Prostate gland (tissue), 2 donors: ENCODE data around the gene ROBO4. TPM values are rescaled to one million over a fixed set of nuclear protein-coding genes. Genes with fewer than 3 reads are reported as not detected.

Experiments
- DNase-seq: peaks from one replicate; pipeline ENCODE4 v3.0.0-alpha.2; 2019; ENCODE audit warnings: low spot score
- H3K27ac ChIP-seq, 2 donors: fragments of 200-600 bp; sonication (generic); 2 replicates each; pipeline ENCODE4 v1.5.1; 2017 to 2019
- H3K27me3 ChIP-seq: fragments of 200-600 bp; sonication (generic); replicated peaks from 2 replicates; pipeline ENCODE4 v1.5.1; 2019; ENCODE audit not compliant: insufficient read depth
- H3K36me3 ChIP-seq, 2 donors: fragments of 200-600 bp; sonication (generic); 1 replicate in 1 of 2; 2 replicates in 1 of 2; pipeline versions ENCODE4 v1.5.1 to v1.8.1; 2017 to 2019
- H3K4me1 ChIP-seq: fragments of 200-600 bp; sonication (generic); replicated peaks from 2 replicates; pipeline ENCODE4 v1.5.1; 2019
- H3K4me3 ChIP-seq, 2 donors: fragments of 200-600 bp; sonication (generic); 2 replicates each; pipeline ENCODE4 v1.5.1; 2017 to 2019
- H3K9me3 ChIP-seq: fragments of 200-600 bp; sonication (generic); 2 replicates; pipeline ENCODE4 v1.5.1; 2017
- POLR2A ChIP-seq: fragments of 450-650 bp; IDR thresholded peaks from one replicate; pipeline ENCODE4 v1.6.1; 2016; ENCODE audit warnings: antibody characterized with exemption, mild to moderate bottlenecking
- POLR2AphosphoS5 ChIP-seq: sonication (generic); formaldehyde crosslinking; IDR thresholded peaks from one replicate; pipeline ENCODE4 v1.6.1; 2017; ENCODE audit warnings: antibody characterized with exemption
- WGBS: methylation state at CpG from one replicate; pipeline ENCODE4 v1.1.5; 2018; 5-methylcytosine and 5-hydroxymethylcytosine counted together
- intact Hi-C: fragments of 100-400 bp; cut with DNase I; formaldehyde crosslinking; loops from one replicate; pipeline ENCODE4 v1.14.2; 2022
- total RNA-seq, 2 donors: library from RNA; depleted of rRNA; stranded (reverse); fragments of >200 nt; gene quantifications; one replicate each; pipeline ENCODE4 v1.1.0, GENCODE V29; 2016
- TF ChIP-seq, protein P1 (sequence below), 4 experiments: fragments of 200-600 bp in 2 of 4; fragments of 450-650 bp in 2 of 4; sonication (generic) in 2 of 4; IDR thresholded peaks; 1 replicate in 3 of 4; 2 replicates in 1 of 4; pipeline ENCODE4 v1.5.1; 2016 to 2019; ENCODE audit warnings: antibody characterized with exemption in 4 of 4, mild to moderate bottlenecking in 2 of 4, moderate library complexity in 2 of 4

Gene ROBO4
- total RNA-seq, 2 donors from 2014 or later = 8.5 to 22.0 TPM

DNA sequence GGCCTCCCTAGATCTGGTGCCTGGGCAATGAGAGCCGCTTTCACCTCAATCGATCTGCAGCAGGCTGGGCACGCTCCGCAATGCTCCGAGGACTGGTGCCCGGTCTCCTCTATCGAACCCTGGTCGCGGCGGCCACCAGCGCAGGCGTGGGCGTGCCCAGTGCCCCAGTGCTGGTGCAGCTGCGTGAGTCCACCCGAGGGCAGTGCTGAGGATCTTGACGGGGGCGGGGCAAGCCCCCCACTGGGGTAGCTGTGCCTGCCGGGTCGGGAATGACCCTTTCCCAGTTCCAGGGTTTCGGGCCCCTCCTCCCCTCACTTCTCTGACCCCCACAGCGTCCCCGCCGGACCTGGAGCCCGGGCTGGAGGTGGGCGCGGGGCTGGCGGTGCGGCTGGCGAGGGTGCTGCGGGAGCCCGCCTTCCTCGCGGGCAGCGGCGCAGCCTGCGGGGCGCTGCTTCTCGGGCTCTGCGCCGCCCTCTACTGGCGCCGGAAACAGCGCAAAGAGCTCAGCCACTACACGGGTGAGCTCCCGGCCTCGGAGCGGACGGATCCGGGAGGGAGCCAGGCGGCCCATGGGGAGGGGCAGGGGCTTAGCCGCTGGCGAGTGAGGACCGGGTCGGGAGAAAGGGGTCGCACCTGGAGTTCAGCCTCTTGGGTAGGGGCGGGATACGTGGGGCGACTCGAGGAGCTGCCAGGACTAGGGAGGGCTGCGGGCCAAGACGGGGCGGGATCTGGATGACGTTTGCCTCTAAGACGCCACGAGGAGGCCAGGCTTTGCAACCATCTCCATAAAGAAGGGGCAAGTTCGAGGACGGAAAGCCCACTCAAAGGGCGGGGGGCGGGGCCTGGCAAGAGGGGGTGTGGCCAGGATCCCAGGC is 21.5 kb downstream of the ROBO4 start:
- H3K4me3 ChIP-seq = peak overlapping the region; percentile 40 to 47
- H3K27me3 ChIP-seq = no peaks in the 10 kb centered on the region
- H3K36me3 ChIP-seq = no peaks in the 10 kb centered on the region
- intact Hi-C loops = no loop called here
- no peaks in the 10 kb centered on the region for H3K4me1 ChIP-seq
- TF ChIP-seq, protein P1, sequence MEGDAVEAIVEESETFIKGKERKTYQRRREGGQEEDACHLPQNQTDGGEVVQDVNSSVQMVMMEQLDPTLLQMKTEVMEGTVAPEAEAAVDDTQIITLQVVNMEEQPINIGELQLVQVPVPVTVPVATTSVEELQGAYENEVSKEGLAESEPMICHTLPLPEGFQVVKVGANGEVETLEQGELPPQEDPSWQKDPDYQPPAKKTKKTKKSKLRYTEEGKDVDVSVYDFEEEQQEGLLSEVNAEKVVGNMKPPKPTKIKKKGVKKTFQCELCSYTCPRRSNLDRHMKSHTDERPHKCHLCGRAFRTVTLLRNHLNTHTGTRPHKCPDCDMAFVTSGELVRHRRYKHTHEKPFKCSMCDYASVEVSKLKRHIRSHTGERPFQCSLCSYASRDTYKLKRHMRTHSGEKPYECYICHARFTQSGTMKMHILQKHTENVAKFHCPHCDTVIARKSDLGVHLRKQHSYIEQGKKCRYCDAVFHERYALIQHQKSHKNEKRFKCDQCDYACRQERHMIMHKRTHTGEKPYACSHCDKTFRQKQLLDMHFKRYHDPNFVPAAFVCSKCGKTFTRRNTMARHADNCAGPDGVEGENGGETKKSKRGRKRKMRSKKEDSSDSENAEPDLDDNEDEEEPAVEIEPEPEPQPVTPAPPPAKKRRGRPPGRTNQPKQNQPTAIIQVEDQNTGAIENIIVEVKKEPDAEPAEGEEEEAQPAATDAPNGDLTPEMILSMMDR (IDR thresholded peaks at IDR 0.05) = peak; percentile 37 to 88 (median 68)
- no peak for TF ChIP-seq POLR2A
- peak; percentile 61 for TF ChIP-seq POLR2AphosphoS5
- peak; percentile 83 for DNase-seq
- 1% methylated on average over 66 of the region's 69 CpGs for whole genome bisulfite sequencing
- H3K9me3 ChIP-seq = no peaks in the 10 kb centered on the region
- peak overlapping the region; percentile 86 to 89 for H3K27ac ChIP-seq

DNA sequence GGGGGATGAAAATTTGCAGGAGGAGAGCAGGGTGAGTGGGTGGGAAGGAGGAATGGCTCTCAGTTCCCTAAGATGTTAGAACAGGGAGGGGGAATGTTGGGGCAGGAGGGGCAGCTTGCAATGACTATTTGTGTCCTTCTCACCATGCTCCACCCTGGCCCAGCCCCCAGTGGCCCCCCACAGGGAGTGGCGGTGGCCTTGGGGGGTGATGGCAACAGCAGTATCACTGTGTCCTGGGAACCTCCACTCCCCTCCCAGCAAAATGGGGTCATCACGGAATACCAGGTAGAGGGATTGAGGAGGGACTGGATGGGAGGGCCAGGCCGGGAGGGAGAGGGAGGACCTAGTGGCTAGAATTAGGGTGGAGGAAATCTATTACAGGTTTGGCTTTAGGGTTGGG is 22.3 kb downstream of the ROBO4 start:
- intact Hi-C loops = no loop called here
- Histone ChIP-seq H3K4me1 (no peaks in the 10 kb centered on the region), H3K36me3 (no peaks in the 10 kb centered on the region), H3K27ac (peak overlapping the region in 1 of 2 donors; percentile 89), H3K4me3 (no peak overlapping the region), H3K9me3 (no peaks in the 10 kb centered on the region), H3K27me3 (peaks cover 6% of the 10 kb centered on the region)
- WGBS = 46% methylated on average over 3 of the region's 3 CpGs
- TF ChIP-seq POLR2AphosphoS5 (no peak), POLR2A (no peak)
- TF ChIP-seq, protein P1 (IDR thresholded peaks at IDR 0.05) = no peak
- no peak for DNase-seq

DNA sequence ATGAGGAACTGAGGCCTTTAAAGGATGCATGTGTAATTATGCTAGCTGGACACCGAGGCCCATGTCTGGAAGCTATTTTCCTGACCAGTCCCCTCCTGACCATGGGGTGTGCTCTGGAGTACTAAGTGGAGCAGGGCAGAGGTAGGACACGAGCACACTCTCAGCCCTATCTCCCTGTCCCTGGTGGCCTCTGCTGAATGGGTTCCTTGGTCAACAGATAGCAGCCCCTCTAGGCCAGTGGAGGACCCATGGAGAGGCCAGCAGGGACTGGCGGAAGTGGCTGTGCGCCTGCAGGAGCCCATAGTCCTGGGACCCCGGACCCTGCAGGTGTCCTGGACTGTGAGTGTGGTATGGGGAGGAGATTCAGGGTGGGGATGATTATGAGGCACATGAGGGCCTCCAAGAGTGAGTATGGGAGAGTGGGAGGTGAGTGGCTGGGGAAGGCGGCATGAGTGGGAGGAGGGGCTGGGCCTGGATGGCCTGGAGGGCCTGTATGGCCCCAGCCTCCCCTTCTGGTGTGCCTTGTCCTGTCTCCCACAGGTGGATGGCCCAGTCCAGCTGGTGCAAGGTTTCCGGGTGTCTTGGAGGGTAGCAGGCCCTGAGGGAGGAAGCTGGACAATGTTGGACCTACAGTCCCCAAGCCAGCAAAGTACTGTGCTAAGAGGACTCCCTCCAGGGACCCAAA is 23.0 kb downstream of the ROBO4 start:
- Histone ChIP-seq H3K27me3 (peaks cover 11% of the 10 kb centered on the region), H3K9me3 (no peaks in the 10 kb centered on the region), H3K4me3 (no peak overlapping the region), H3K27ac (no peak overlapping the region), H3K36me3 (no peaks in the 10 kb centered on the region), H3K4me1 (no peaks in the 10 kb centered on the region)
- intact Hi-C loops = no loop called here
- TF ChIP-seq POLR2A = no peak
- 91% methylated on average over 7 of the region's 7 CpGs for WGBS
- no peak for DNase-seq

DNA sequence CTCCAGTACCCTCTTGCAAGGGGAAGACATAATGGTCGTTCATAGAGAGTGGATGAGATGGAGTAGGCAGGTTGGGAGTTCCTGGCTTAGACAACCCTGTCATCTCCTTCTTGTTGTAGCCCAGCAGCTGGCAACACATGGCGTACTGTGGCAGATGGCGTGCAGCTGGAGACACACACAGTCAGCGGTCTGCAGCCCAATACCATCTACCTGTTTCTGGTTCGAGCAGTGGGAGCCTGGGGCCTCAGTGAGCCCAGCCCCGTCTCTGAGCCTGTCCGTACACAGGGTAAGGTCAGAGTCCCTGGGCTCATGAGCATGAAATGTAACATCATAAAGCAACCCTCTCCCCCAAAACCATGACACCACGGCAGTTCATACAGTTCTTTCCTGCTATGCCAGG is 23.7 kb downstream of the ROBO4 start:
- Histone ChIP-seq H3K27me3 (peaks cover 13% of the 10 kb centered on the region), H3K4me1 (peaks cover under 1% of the 10 kb centered on the region), H3K9me3 (no peaks in the 10 kb centered on the region), H3K36me3 (no peaks in the 10 kb centered on the region), H3K27ac (no peak overlapping the region), H3K4me3 (no peak overlapping the region)
- DNase-seq = no peak
- TF ChIP-seq POLR2AphosphoS5 (no peak), POLR2A (no peak)
- TF ChIP-seq, protein P1 (IDR thresholded peaks at IDR 0.05) = no peak
- intact Hi-C loops = no loop called here
- WGBS = 80% methylated on average over 8 of the region's 8 CpGs

DNA sequence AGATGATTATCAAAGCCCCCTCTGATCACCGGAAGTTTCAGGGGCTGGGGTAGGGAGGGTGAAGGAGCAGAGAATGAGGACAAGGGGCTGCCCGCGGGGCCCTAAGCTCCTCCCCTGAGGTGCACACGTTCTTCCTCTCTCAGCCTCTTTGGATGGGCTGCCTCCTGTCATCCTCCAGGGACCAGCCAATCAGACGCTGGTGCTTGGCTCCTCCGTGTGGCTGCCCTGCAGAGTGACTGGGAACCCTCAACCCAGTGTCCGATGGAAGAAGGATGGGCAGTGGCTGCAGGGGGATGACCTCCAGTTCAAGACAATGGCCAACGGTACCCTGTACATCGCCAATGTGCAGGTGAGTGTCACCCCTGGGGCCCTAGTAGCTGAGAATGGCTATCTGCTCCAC is 24.9 kb downstream of the ROBO4 start:
- Histone ChIP-seq H3K27ac (no peak overlapping the region), H3K4me1 (peaks cover 4% of the 10 kb centered on the region), H3K4me3 (no peak overlapping the region), H3K9me3 (no peaks in the 10 kb centered on the region), H3K36me3 (no peaks in the 10 kb centered on the region), H3K27me3 (peaks cover 21% of the 10 kb centered on the region)
- no peak for DNase-seq
- 31% methylated on average over 9 of the region's 9 CpGs for WGBS
- TF ChIP-seq, protein P1 (IDR thresholded peaks at IDR 0.05) = no peak
- TF ChIP-seq POLR2AphosphoS5 (no peak), POLR2A (no peak)
- intact Hi-C loops = no loop called here
